ENCODE data around the gene LEP.
"Not testable (repeated sequence)": the region's sequence is repeated elsewhere in the genome, so short reads cannot be mapped to it uniquely, and the experiment has no call there.

LEP gene

DNA sequence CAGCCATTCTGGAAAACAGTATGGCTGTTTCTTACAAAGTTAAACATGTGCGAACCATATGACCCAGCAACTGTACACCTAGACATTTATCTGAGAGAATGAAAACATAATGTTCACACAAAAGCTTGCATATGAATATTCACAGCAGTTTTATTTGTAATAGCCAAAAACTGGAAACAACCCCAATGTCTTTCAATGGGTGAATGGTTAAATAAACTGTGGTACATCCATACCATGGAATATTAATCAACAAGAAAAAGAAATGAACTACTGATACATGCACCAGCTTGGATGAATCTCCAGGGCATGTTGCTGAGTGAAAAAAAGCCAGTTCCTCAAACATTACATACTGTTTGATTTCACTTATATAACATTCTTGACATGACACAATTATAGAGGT, 37.3 kb downstream of the LEP start:
- TF ChIP-seq, protein P1, sequence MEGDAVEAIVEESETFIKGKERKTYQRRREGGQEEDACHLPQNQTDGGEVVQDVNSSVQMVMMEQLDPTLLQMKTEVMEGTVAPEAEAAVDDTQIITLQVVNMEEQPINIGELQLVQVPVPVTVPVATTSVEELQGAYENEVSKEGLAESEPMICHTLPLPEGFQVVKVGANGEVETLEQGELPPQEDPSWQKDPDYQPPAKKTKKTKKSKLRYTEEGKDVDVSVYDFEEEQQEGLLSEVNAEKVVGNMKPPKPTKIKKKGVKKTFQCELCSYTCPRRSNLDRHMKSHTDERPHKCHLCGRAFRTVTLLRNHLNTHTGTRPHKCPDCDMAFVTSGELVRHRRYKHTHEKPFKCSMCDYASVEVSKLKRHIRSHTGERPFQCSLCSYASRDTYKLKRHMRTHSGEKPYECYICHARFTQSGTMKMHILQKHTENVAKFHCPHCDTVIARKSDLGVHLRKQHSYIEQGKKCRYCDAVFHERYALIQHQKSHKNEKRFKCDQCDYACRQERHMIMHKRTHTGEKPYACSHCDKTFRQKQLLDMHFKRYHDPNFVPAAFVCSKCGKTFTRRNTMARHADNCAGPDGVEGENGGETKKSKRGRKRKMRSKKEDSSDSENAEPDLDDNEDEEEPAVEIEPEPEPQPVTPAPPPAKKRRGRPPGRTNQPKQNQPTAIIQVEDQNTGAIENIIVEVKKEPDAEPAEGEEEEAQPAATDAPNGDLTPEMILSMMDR (IDR thresholded peaks at IDR 0.05; ENCODE audit: low read length, missing control alignments): no peak
- DNase-seq (ENCODE audit: low read depth): no peak
- no peak overlapping the region for H3K4me3 ChIP-seq (replicated peaks; ENCODE audit: low read depth, low read length)

DNA sequence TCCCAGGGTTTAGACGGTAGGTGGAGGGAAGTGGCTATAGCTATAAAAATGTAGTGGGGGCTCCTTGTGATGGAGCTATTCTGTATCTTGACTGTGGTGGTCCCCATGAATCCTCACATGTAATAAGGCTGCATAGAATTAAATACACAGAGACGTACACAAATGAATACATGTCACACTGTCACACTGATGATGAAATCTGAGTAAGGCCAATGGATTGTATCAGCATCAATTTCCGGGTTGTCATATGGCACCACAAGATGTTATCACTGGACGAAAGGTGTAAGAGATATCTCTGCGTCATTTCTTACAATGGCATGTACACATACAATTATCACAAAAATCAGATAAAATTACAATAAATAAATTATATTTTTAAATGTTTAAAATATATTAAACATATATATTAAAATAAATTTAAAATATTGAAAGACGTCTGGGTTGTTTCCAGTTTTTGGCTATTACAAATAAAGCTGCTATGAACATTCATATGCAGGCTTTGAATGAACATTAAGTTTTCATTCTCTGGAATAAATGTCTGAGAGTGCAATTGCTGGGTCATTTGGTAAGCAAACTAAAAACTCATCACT, 38.1 kb downstream of the LEP start:
- DNase-seq (ENCODE audit: low read depth): no peak
- TF ChIP-seq, protein P1 (IDR thresholded peaks at IDR 0.05; ENCODE audit: low read length, missing control alignments): no peak
- H3K4me3 ChIP-seq (replicated peaks; ENCODE audit: low read depth, low read length): no peak overlapping the region

DNA sequence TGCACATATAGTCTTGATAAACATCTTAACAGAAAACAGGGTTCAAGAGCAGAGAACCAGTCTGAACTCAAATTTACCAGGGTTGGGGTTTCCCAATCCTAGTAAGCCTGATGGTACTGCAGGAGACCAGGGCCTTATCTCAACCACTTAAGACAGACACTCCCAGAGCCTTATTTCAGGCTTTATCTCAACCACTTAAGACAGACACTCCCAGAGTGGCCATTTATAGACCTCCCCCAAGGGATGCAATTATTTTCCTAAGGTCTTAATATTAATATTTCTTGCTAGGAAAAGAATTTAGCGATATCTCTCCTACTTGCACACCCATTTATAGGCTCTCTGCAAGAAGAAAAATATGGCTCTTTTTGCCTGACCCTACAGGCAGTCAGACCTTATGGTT, 39.4 kb downstream of the LEP start:
- DNase-seq (ENCODE audit: low read depth); H3K4me3 ChIP-seq (replicated peaks; ENCODE audit: low read depth, low read length): not testable (repeated sequence)

DNA sequence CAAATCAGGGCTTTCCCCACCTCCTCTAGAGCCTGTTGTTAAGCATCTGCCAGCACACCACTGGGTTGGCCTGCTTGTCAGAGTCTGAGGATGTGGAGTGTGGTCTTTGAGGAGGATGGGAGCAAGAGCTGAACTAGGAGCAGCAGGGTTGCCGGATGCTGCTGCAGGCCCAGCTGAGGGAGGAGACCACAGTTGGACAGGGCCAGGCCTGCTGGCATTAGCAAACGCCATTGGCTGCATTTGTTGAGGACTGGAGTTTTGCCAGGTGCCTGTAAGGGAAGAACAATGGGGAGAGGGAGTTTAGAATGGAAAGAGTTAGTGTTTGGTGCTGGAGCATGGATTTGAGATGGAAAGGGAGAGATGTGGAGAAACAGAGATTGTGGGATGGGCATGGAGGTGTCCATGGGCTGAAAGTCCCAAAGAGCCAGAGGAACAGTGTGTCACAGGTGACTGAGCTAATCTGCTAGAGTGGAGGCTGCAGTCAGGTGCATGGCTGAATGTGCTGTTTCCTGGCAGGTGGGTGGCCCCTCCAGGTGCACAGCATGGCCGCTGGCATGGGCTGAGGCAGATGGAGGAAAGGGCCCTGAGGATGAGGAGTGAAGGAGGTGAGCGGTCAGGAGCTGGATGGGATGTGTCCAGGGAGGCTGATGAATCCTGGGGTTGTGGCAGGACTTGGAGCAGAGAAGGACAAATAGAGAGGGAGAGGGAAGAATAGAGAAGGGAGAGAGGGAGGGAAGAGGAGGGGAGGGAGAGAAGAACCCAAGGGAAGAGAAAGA, 40.7 kb downstream of the LEP start:
- no peak for DNase-seq (ENCODE audit: low read depth)
- TF ChIP-seq, protein P1 (IDR thresholded peaks at IDR 0.05; ENCODE audit: low read length, missing control alignments): no peak
- H3K4me3 ChIP-seq (replicated peaks; ENCODE audit: low read depth, low read length): no peak overlapping the region

DNA sequence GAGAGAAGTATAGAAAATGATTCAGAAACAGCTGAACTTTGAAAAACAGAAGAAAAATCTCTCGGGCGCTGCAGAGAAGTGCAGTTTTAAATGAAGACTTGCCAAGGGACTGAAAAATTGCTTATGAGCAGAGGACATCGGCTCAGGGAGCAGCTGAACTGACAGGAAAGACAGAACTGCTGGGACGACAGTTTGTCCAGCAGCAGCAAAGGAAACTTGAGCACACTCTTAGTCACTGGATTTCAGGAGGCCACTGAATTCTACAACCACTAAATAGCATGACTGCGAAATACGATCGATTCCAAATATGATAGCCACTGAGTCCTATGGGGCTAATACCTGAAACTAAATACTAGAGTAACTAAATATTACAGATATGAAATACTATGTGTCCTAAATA, 43.0 kb downstream of the LEP start:
- no peak for DNase-seq (ENCODE audit: low read depth)
- TF ChIP-seq, protein P1 (IDR thresholded peaks at IDR 0.05; ENCODE audit: low read length, missing control alignments): no peak
- no peak overlapping the region for H3K4me3 ChIP-seq (replicated peaks; ENCODE audit: low read depth, low read length)

DNA sequence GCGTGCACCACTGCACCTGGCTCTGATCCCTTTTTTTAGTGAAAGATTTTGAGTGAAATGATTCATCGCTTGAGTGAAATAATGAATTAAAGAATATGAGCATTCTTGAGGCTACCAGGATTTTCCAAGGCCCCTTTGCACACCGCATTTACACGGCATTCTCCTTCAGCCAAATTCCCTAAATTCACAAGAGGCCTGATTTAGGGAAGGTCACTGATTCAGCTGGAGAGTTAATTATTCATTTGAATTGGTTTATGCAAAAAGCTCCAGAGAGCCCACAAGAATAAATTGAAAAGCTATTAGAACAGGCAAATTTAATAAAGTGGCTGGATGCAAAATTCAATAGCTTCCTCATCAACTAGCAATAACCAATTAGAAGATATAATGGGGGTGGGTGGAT, 46.5 kb downstream of the LEP start:
- no peak overlapping the region for H3K4me3 ChIP-seq (replicated peaks; ENCODE audit: low read depth, low read length)
- TF ChIP-seq, protein P1 (IDR thresholded peaks at IDR 0.05; ENCODE audit: low read length, missing control alignments): no peak
- DNase-seq (ENCODE audit: low read depth): no peak

DNA sequence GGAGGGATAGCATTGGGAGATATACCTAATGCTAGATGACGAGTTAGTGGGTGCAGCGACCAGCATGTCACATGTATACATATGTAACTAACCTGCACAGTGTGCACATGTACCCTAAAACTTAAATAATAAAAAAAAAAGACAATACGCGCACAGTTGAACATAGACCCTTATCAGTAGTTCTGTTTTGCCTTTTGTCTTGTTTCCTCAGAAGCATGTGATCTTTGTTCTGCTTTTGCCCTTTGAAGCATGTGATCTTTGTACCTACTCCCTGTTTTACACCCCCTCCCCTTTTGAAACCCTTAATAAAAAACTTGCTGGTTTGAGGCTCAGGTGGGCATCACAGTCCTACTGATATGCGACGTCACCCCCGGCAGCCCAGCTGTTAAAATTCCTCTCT, 56.9 kb downstream of the LEP start:
- DNase-seq (ENCODE audit: low read depth); H3K4me3 ChIP-seq (replicated peaks; ENCODE audit: low read depth, low read length): not testable (repeated sequence)

DNA sequence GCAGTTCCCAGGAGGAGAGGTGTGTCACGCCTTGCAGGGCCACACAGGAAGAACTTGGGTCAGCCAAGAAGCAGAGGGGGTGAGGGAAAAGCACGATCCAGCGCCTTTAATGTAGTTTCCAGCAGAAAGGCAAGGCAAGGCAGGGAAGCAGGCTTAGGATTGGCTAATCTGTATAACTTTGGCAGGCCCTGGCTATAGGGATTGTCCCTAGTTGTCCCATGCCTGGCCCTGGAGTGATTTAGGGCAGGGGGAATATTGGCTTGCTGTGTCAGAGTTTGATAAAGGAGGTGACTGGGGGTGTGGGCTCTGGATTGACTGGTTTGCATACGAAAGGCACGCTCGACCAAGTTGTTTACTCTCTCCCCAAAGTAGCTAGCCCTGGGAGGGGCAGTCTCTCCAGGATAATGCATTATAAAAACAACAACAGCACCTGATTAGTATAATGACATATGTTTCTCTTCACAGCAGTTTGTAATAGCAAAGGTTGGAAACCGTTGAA, 58.1 kb downstream of the LEP start:
- no peak overlapping the region for H3K4me3 ChIP-seq (replicated peaks; ENCODE audit: low read depth, low read length)
- peak; percentile 6 for DNase-seq (ENCODE audit: low read depth)
- TF ChIP-seq, protein P1 (IDR thresholded peaks at IDR 0.05; ENCODE audit: low read length, missing control alignments): no peak
